LNCaP clone FGC (cell line): ENCODE data around the gene KLRF1.

Experiments
- DNase-seq: peaks from one replicate; pipeline ENCODE4 v3.0.0-alpha.2; 2011; ENCODE audit warnings: low read depth
- H3K4me3 ChIP-seq: 2 replicates; pipeline ENCODE4 v1.5.1; 2011; ENCODE audit warnings: mild to moderate bottlenecking, low read depth, low read length, control low read depth
- CTCF ChIP-seq: IDR thresholded peaks from 2 replicates; pipeline ENCODE4 v1.5.1; 2012; ENCODE audit warnings: mild to moderate bottlenecking; ENCODE audit not compliant: control insufficient read depth, insufficient read depth; ENCODE audit errors: extremely low read depth

Gene KLRF1

GRCh38 chr12:9786726-9787717 lies 40.3 kb upstream of the KLRF1 start:
- H3K4me3 ChIP-seq: no peak overlapping the region
- no peak for TF ChIP-seq CTCF
- no peak for DNase-seq

DNA sequence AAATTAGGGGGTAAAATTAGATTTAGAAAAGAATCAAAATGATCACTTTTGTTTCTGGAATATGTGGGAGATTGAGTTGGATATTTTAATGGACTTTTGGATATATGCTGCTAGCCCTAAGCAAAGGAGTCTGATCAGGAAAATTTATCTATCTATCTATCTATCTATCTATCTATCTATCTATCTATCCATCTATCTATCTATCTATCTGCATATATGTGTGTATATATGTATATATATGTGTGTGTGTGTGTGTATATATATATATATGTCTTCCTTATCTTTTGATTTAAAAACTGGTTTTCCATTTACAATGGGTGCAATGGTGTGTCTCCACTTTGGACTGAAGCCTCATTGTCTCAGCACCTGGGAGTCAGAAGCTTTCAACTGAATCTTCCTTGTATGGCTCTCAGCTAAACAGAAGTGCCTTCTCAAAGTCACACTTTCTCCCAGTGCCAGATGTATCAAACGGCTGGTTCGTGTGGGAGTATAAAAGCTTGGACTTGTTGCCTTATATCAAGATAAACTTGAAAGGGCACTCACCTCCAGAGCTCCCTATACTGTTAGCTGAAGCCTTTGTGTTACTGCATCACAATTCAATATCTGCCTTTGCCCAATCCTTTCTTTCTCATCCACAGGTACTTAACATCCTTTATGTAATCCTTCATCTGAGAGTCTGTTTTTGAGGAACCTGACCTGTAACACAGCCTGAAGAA lies 34.9 kb upstream of the KLRF1 start:
- H3K4me3 ChIP-seq: no peak overlapping the region
- no peak for TF ChIP-seq CTCF
- DNase-seq: no peak

GRCh38 chr12:9792961-9793617 lies 34.2 kb upstream of the KLRF1 start:
- TF ChIP-seq CTCF: no peak
- DNase-seq: no peak
- H3K4me3 ChIP-seq: no peak overlapping the region

GRCh38 chr12:9793779-9794395 lies 33.4 kb upstream of the KLRF1 start:
- TF ChIP-seq CTCF: no peak
- no peak for DNase-seq
- no peak overlapping the region for H3K4me3 ChIP-seq

DNA sequence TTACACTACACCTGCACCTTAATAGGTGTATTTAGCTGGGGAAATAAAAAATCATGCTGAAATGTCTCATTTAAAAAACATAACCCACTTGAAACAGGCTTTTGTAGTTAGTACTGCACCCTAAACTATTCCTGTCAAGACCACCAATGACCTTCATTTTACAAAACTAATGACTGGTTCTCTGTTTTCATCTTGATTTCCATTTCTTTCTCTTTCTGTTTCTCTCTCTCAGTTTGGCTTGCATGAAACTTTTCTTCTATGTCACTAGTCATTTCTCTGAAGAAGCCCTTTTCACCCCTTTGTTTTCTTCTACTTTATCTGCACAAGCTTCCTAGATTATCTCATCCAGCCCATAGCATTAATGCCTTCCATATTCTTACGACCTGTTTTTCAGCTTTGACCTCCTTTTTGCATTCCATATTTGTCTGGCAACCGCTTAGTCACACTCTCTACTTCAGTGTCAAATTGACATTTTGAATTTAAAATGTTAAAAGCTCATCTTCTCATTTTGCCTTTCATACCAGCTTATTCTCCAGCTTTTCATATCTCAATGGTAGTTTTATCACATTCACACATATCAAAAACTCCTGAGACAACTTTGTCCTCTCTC lies 32.7 kb upstream of the KLRF1 start:
- H3K4me3 ChIP-seq: no peak overlapping the region
- no peak for DNase-seq
- TF ChIP-seq CTCF: no peak

GRCh38 chr12:9795945-9796344 lies 31.3 kb upstream of the KLRF1 start:
- no peak overlapping the region for H3K4me3 ChIP-seq
- no peak for DNase-seq
- TF ChIP-seq CTCF: no peak
